ENCODE measurements around the gene PPP1R27. TPM values are rescaled to one million over a fixed set of nuclear protein-coding genes. Genes with fewer than 3 reads are reported as not detected.

PPP1R27 gene
- total RNA-seq, 2 donors from 2014 or later, result not detected

DNA sequence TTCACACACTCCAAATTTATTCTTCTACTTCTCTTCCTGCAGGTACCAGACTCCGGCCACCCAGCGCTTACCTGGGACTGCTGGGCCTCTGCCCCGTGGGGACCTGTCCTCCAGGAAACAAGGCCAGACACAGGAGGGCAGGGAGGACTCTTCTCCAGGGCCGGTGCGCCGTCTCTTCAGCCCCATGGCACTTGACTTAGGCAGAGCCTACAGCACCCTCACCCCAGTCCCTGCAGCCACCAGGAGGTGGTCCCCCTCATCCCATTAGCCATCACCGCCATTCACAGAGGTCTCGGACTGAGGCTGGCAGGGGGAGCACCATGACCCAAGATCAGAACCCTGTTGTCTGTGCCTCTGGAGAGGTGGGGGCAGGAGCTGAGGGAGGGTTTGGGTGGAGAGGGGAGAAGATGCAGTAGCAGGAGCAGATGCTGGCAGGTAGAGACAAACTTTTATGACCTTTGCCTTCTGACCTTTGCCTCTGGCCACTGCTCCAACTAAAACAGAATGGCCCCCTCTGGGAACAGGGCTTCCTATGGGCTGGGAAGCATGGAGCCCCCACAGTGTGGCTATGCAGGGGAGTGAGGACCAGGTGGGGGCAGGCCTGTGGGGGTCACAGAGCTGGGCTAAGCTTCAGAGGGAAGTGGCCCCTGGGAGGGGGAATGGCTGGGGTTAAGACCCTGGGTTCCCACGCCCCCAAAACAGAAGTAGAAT, 32.6 kb downstream of the PPP1R27 start:
- peaks cover 70% of the 10 kb centered on the region for H3K27me3 Mint-ChIP-seq (ENCODE audit: insufficient read depth)
- Histone ChIP-seq H3K4me1 (ENCODE audit: control insufficient read depth, insufficient read depth, low read length) (no peaks in the 10 kb centered on the region), H3K4me3 (ENCODE audit: low read length) (no peak overlapping the region), H3K9me3 (ENCODE audit: control insufficient read depth, low read length) (peaks cover 7% of the 10 kb centered on the region), H3K36me3 (ENCODE audit: control insufficient read depth, insufficient read depth, low read length) (no peaks in the 10 kb centered on the region), H3K27ac (ENCODE audit: low read depth, low read length) (no peak overlapping the region), H3K27me3 (ENCODE audit: control insufficient read depth, insufficient read depth, low read length, poor library complexity, severe bottlenecking) (peaks cover 66% of the 10 kb centered on the region), H3K9ac (ENCODE audit: extremely low read depth, low read length, poor library complexity, severe bottlenecking) (no peak overlapping the region)
- no peaks in the 10 kb centered on the region for H3K4me1 Mint-ChIP-seq
- peak overlapping the region; percentile 38 for H3K4me3 Mint-ChIP-seq
- no peaks in the 10 kb centered on the region for H3K36me3 Mint-ChIP-seq (ENCODE audit: low read depth)
- 83 to 90% methylated on average over 2 to 9 of the region's 9 CpGs for WGBS, 2 experiments (ENCODE audit: insufficient coverage in 1 of 2, insufficient read length in 1 of 2)
- TF ChIP-seq, protein P1, sequence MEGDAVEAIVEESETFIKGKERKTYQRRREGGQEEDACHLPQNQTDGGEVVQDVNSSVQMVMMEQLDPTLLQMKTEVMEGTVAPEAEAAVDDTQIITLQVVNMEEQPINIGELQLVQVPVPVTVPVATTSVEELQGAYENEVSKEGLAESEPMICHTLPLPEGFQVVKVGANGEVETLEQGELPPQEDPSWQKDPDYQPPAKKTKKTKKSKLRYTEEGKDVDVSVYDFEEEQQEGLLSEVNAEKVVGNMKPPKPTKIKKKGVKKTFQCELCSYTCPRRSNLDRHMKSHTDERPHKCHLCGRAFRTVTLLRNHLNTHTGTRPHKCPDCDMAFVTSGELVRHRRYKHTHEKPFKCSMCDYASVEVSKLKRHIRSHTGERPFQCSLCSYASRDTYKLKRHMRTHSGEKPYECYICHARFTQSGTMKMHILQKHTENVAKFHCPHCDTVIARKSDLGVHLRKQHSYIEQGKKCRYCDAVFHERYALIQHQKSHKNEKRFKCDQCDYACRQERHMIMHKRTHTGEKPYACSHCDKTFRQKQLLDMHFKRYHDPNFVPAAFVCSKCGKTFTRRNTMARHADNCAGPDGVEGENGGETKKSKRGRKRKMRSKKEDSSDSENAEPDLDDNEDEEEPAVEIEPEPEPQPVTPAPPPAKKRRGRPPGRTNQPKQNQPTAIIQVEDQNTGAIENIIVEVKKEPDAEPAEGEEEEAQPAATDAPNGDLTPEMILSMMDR (conservative IDR thresholded peaks at IDR 0.05), result no peak
- peaks cover 20% of the 10 kb centered on the region for H3K9me3 Mint-ChIP-seq
- DNase-seq, result no peak
- H3K27ac Mint-ChIP-seq, result no peak overlapping the region

DNA sequence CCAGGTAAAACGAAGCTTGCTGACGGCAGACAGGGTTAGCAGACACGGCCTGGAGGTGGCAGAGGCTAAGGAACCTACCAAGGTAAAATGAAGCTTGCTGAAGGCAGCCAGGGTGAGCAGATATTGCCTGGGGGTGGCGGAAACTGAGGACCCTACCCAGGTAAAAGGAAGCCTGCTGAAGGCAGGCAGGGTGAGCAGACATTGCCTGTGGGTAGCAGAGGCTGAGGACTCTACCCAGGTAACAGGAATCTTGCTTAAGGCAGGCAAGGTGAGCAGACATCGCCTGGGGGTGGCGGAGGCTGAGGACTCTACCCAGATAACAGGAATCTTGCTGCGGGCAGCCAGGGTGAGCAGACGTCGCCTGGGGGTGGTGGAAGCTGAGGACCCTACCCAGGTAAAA, 33.5 kb downstream of the PPP1R27 start:
- Histone ChIP-seq H3K27me3 (ENCODE audit: control insufficient read depth, insufficient read depth, low read length, poor library complexity, severe bottlenecking) (peaks cover 57% of the 10 kb centered on the region), H3K4me3 (ENCODE audit: low read length) (no peak overlapping the region), H3K4me1 (ENCODE audit: control insufficient read depth, insufficient read depth, low read length) (no peaks in the 10 kb centered on the region), H3K9ac (ENCODE audit: extremely low read depth, low read length, poor library complexity, severe bottlenecking) (no peak overlapping the region), H3K36me3 (ENCODE audit: control insufficient read depth, insufficient read depth, low read length) (no peaks in the 10 kb centered on the region), H3K9me3 (ENCODE audit: control insufficient read depth, low read length) (peaks cover 7% of the 10 kb centered on the region), H3K27ac (ENCODE audit: low read depth, low read length) (no peak overlapping the region)
- TF ChIP-seq, protein P1 (conservative IDR thresholded peaks at IDR 0.05), result no peak
- H3K4me3 Mint-ChIP-seq, result no peak overlapping the region
- H3K27me3 Mint-ChIP-seq (ENCODE audit: insufficient read depth), result peaks cover 61% of the 10 kb centered on the region
- H3K36me3 Mint-ChIP-seq (ENCODE audit: low read depth), result no peaks in the 10 kb centered on the region
- H3K4me1 Mint-ChIP-seq, result no peaks in the 10 kb centered on the region
- 89% methylated on average over 9 of the region's 9 CpGs for WGBS, 2 experiments (ENCODE audit: insufficient coverage in 1 of 2, insufficient read length in 1 of 2)
- H3K27ac Mint-ChIP-seq, result no peak overlapping the region
- peaks cover 20% of the 10 kb centered on the region for H3K9me3 Mint-ChIP-seq
- DNase-seq, result no peak

GRCh38 chr17:81794509-81794908, 40.3 kb downstream of the PPP1R27 start:
- DNase-seq, result peak; percentile 77
- no peak overlapping the region for H3K9ac ChIP-seq (ENCODE audit: extremely low read depth, low read length, poor library complexity, severe bottlenecking)
- 47 to 71% methylated on average over 4 to 8 of the region's 8 CpGs for WGBS, 2 experiments (ENCODE audit: insufficient coverage in 1 of 2, insufficient read length in 1 of 2)

More at GRCh38 chr17:81794509-81794908, 40.3 kb downstream of the PPP1R27 start:
- Mint-ChIP-seq H3K4me1 (no peaks in the 10 kb centered on the region), H3K4me3 (no peak overlapping the region), H3K36me3 (ENCODE audit: low read depth) (no peaks in the 10 kb centered on the region), H3K27me3 (ENCODE audit: insufficient read depth) (peaks cover 5% of the 10 kb centered on the region), H3K27ac (no peak overlapping the region), H3K9me3 (peaks cover 10% of the 10 kb centered on the region)
- Histone ChIP-seq H3K9me3 (ENCODE audit: control insufficient read depth, low read length) (no peaks in the 10 kb centered on the region), H3K27me3 (ENCODE audit: control insufficient read depth, insufficient read depth, low read length, poor library complexity, severe bottlenecking) (no peaks in the 10 kb centered on the region), H3K4me3 (ENCODE audit: low read length) (no peak overlapping the region), H3K27ac (ENCODE audit: low read depth, low read length) (no peak overlapping the region), H3K4me1 (ENCODE audit: control insufficient read depth, insufficient read depth, low read length) (no peaks in the 10 kb centered on the region), H3K36me3 (ENCODE audit: control insufficient read depth, insufficient read depth, low read length) (no peaks in the 10 kb centered on the region)
- TF ChIP-seq, protein P1 (conservative IDR thresholded peaks at IDR 0.05), result no peak
